Measurements from ENCODE around the gene PSMA3.
A peak's percentile ranks its signal among the peaks of the same experiment; 100 is the strongest.

PSMA3 gene

GRCh38 chr14:58272588-58273372 is 28.1 kb downstream of the PSMA3 start:
- DNase-seq (ENCODE audit: low spot score), result peak; percentile 21

DNA sequence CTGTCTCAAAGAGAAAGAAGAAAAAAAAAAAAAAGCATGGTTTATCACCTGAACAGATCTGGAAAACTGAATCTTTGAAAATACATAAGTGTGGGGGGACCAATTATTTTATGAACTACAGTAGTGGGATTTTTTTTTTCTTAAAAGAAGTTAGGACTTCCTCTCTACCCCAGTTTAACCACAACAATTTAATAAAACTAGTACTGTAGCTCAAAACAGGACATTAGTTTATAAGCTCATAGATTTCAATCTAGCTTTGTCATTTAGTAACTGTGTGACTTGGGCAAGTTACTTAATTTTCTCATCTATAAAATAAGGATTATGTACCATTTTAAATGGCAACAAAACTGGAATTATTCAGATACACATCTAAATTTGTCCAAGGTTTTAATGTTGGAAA is 30.2 kb downstream of the PSMA3 start:
- DNase-seq (ENCODE audit: low spot score), result no peak

DNA sequence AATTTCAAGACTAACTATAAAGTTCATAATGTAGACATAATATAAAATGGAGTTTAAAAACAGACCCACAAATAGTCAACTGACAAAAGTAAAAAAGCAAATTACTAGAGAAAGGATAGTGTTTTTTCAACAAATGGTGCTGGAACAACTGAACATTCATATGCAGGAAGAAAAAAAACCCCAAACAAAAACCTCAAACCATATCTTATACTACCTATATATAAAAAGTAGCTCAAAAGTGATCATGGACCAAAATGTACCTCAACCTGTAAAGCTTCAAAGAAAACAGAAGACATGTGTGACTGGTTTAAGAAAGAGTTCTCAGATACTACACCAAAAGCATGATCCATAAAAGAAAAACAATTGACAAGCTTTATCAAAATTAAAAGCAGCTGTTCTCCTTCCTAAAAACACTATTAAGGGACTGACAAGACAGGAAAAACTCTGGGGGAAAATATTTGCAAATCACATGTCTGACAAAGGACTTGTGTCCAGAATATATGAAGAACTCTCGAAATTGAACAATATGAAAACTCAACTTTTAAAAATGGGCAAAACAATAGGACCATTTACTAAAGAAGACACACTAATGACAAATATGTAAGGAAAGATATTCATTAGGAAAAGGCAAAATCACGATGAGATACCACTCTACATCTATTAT is 31.0 kb downstream of the PSMA3 start:
- DNase-seq (ENCODE audit: low spot score), result no peak

GRCh38 chr14:58276208-58276607 is 31.6 kb downstream of the PSMA3 start:
- no peak for DNase-seq (ENCODE audit: low spot score)

- no peak for DNase-seq (ENCODE audit: low spot score)
Measured at GRCh38 chr14:58278177-58278576, 33.5 kb downstream of the PSMA3 start.

DNA sequence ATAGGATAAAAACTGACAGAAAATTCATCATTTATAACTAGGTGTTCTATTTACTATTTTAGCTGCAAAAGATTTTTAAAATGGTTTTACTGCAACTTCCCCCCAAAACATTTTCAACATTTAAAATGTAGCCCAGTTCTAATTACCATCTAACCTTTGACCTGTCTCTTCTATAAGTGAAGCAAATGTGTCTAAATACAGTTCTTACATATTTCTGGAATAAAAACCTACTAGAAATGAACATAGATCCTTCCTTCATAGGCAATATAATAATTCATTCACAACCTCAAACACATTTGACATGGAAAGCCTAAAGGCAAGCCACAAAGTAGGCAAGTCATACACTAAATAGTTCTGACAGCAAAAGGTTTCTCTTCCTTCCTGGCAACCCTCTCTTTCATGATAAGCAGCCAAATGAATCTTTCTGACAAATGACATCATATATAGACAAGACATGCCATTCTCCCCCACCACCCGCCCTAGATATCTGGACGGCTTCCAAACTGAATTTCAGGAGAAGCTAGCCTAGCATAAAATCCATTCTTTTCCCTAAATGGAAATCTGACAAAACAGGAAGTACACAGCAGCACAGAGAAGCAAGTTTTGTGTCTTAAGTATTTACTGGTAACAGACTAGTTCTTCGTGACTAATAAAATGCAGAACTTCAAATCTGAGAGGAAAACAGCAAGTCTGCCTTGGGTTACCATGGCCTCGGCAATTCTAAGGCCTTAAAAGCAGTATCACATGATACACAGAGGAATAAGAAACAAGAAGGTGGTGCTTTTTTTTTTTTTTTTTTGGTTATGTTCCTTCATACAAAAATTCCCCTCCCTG is 36.5 kb downstream of the PSMA3 start:
- no peak for DNase-seq (ENCODE audit: low spot score)

- no peak for DNase-seq (ENCODE audit: low spot score)
Measured at GRCh38 chr14:58281969-58282368, 37.3 kb downstream of the PSMA3 start.

DNA sequence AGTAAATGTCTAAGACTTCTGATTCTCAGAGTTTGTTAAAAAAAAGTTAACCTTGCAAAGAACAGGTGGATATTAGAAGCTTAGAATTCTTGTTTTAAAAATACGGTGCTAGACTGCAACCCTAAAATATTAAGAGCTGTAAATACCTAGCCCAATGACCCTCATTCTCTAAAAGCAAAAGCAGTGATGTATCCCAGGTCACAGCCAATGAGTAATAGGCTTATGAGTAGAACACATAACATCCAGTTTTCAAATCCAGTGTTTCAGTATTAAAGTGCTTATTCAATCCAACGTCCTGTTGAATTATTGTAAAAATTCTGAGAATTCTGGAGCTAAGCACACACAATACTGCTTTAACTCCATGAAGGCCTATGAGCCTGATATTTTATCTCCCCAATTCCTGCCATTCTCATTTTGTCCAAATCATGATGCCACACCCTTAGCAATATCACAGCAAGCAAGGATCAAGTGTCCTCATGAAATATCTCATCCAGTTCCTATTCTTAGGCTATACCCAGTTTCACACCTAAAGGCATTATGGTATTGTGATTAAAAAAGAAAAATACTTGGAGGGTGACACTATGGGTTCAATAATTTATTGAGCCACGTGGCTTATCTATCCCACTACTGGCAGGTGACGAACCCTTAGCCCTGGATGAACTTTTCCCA is 38.4 kb downstream of the PSMA3 start:
- DNase-seq (ENCODE audit: low spot score), result no peak

- no peak for DNase-seq (ENCODE audit: low spot score)
Measured at GRCh38 chr14:58283730-58284129, 39.1 kb downstream of the PSMA3 start.

DNA sequence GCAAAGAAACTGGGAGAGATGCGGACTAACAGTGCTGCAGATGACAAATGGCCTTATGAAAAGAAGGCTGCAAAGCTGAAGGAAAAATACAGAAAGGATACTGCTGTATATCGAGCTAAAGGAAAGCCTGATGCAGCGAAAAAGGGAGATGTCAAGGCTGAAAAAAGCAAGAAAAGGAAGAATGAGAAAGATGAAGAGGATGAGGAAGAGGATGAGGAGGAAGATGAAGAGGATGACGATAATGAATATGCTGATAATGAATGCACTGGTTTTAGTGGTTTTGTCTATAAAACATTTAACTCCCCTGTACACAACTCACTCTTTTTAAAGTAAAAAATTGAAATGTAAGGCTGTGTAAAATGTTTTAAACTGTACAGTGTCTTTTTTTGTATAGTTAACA is 40.5 kb downstream of the PSMA3 start:
- DNase-seq (ENCODE audit: low spot score), result no peak

DNA sequence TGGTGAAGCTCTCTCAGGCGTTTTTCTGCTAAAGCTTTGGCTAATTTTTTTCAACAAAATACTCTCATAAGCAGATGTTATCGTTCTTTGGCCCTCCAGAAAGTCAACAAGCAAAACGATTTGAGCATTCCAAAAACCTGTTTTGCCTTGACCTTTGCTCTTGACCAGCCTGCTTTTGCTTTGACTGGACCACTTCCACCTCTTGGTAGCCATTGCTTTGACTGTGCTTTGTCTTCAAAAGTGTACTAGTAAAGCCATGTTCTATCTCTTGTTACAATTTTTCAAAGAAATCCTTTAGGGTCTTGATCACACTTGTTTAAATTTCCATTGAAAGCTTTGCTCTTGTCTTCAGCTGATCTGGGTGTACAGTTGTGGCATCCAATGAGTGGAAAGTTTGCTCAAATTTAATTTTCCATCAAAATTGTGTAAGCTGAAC is 43.0 kb downstream of the PSMA3 start:
- peak; percentile 10 for DNase-seq (ENCODE audit: low spot score)

DNA sequence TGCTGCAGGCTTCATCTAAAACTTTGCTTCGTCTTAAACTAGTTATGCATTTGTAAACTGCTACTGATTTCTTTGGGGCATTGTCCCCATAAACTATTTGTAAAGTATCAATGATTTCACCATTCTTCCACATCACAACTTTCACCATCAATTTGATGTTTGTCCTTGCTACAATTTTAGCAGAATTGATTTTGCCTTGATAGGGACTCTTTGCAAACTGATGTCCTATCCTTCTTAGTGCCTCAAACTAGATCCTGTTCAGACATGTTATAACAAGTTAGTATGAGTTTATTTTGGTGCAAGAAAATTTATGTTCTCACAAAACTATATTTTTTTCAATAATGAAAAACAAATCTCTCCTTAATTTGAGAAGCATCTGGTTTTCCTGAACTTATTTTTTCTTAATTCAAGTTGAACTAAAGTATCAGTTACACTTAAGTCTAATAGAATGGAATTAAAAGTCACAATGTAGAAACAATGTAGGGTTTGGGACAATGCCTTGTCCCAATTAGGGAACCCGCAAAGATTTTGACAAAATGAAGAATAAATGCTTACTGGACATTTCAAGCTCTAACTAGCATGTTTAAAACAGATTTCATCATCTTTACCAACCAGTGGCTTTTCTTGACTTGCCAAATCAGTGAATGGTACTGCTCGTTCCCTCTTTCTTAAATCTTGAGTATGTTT is 43.6 kb downstream of the PSMA3 start:
- DNase-seq (ENCODE audit: low spot score), result no peak

- no peak for DNase-seq (ENCODE audit: low spot score)
Measured at GRCh38 chr14:58291646-58292045, 47.0 kb downstream of the PSMA3 start.

DNA sequence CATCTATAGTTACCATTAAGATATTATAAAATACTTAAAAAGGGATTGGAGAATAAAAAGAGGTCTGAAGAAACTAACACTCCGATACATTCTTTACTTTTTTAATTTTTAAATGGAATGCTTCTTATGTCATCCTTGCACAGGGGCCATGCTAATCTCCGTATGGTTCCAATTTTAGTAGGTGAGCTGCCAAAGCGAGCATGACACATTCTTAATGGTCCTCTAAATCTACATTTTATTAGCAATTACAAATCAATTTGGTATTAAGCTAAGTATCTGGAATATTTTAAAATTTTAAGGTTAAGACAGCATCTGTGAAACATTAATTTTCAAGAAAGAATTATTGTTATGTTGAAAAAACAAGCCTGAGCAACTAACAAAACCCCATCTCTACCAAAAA is 47.5 kb downstream of the PSMA3 start:
- no peak for DNase-seq (ENCODE audit: low spot score)

DNA sequence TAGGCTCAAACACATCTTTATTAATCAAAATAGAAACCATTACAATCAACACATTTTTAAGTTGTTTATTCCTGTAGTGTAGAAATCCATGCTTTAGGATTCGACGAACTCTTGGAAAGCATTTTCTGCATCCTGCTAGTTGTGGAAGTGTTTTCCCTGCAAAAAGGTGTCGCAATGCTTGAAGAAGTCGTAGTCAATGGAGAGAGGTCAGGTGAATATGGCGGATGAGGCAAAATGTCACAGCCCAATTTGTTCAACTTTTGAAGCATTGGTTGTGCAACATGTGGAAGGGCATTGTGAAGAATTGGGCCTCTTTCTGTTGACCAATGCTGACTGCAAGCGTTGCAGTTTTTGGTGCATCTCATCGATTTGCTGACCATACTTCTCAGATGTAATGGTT is 49.6 kb downstream of the PSMA3 start:
- DNase-seq (ENCODE audit: low spot score), result no peak

- DNase-seq (ENCODE audit: low spot score), result no peak
Measured at GRCh38 chr14:58296726-58297125, 52.1 kb downstream of the PSMA3 start.

GRCh38 chr14:58297412-58297761 is 52.7 kb downstream of the PSMA3 start:
- no peak for DNase-seq (ENCODE audit: low spot score)

DNA sequence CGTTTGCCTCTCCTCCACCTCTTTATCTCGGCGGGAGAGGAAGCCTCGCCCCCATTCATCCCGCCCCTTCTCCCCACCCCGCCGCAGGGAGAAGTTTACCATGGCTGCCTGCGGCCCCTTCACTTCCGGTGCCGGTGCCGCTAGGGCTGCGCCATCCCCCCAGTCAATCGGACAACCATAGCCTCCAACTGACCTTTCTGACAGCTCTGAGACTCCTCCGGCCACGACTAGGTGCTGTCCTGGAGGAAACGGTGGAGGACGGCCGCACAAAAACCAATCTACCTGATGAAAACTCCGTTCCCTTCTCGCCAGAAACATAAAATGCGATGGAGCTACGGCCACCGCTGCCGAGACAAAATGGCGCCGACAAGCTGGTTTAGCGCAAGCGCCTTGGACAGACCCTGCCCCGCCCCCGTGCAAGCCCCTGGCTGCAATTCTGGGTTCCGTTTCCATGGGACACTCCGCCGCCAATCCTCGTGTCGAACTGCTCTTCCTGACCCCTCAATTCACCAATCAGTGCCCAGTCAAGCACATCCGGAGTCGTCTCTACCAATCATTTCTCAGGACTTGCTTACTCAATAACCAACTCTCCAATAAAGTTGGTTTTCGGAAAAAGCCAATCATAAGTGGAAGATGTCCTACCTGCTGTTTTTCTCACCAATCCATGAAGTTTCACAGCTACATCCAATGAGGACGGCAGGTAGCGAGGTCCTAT is 53.3 kb downstream of the PSMA3 start:
- peak; percentile 97 for DNase-seq (ENCODE audit: low spot score)

DNA sequence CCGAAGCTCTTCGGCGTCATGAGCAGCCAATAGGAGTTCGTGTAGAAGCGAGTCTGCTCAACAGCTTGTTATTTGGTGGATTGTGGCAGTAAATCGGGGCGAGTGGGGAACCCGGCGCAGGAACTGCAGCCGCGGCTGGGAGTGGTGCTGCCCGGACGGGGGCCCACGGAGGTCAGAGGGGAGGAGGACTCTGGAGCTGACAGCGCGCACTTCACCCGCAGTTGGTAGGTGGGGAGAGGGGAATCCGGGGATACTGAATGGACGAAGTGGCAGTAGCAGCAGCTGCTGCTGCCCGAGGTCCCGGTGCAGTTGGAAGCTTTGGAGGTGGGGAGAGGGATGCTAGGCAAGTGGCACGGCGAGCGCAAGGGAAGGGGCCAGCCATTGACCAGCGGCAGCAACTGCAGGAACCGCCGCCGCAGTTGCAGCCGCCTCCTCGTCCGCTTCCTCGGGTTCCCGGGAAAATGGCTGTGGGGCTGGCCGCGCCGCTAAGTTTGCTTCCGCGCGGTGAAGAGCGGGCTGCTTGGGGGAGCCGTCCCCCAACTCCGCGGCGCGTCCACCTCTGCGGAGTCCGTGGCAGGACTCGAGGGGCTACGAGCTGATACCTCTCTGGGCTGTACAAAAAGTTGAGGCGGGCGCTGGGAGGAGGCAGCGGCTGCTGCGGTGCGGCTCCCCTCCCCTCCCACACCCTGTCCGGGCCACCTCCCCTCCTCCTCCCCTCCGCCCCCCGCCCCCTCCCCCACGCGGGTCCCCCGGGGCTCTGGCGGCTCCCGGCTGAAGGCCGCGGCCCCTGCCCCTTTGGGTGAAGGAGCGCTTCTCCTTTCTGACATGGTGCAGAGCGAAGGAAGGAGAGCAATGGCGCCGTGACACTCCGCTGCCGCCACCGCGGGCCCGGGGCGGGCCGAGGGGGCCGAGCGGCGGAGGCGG is 54.1 kb downstream of the PSMA3 start, which contains the start of gene ARID4A:
ARID4A (plus strand) TSS at position 79 of the 924 bp plus-strand sequence. CDS start 1,300 bp downstream, outside the sequence.
- peak; percentile 17 for DNase-seq (ENCODE audit: low spot score)

All from HuH-7.5 (cell line).